ENCODE measurements around the gene CTNNA1. TPM values are rescaled to one million over a fixed set of nuclear protein-coding genes. Genes with fewer than 3 reads are reported as not detected.

Gene CTNNA1
- polyA plus RNA-seq, 3 donors = 56.6 to 84.5 (median 66.2) TPM

- Mint-ChIP-seq H3K9me3 (peaks cover 0 to 4% (median 2%) of the 10 kb centered on the region in 7 donors), H3K4me3 (no peak overlapping the region), H3K4me1 (peaks cover 2% of the 10 kb centered on the region), H3K36me3 (peaks cover 4 to 25% of the 10 kb centered on the region in 2 donors), H3K27ac (peak overlapping the region in 2 of 7 donors; percentile 18 to 31), H3K27me3 (ENCODE audit: low read depth in 3 of 3) (no peaks in the 10 kb centered on the region)
- no peak overlapping the region for H2AFZ ChIP-seq (ENCODE audit: insufficient read depth, low read depth, low read length, poor library complexity, severe bottlenecking)
- H3K79me2 ChIP-seq (ENCODE audit: insufficient read depth, low read length) = no peaks in the 10 kb centered on the region
- no peak for TF ChIP-seq CTCF (IDR thresholded peaks at IDR 0.05)
- H3K4me1 ChIP-seq (ENCODE audit: control insufficient read depth in 1 of 2, insufficient read depth in 2 of 2, low read length in 2 of 2) = no peaks in the 10 kb centered on the region
- H3K36me3 ChIP-seq (replicated peaks in 1 of 2; ENCODE audit: control insufficient read depth in 1 of 2, insufficient read depth in 2 of 2, low read length in 2 of 2) = no peaks in the 10 kb centered on the region
- no peaks in the 10 kb centered on the region for H4K20me1 ChIP-seq (ENCODE audit: insufficient read depth, low read length)
- H3K4me3 ChIP-seq (replicated peaks in 1 of 3; ENCODE audit: low read depth in 2 of 3, low read length in 3 of 3) = no peak overlapping the region
- no peak overlapping the region for H3K4me2 ChIP-seq (replicated peaks; ENCODE audit: extremely low read depth, low read length, poor library complexity, severe bottlenecking)
- H3K27ac ChIP-seq (ENCODE audit: low read depth in 1 of 2, low read length in 2 of 2) = no peak overlapping the region
- intact Hi-C loops (cut with micrococcal nuclease) = no loop called here
- H3K9ac ChIP-seq (ENCODE audit: insufficient read depth, low read length, poor library complexity, severe bottlenecking) = no peak overlapping the region
- DNase-seq = no peak
- H3K9me3 ChIP-seq (replicated peaks in 1 of 2; ENCODE audit: control insufficient read depth in 1 of 2, insufficient read depth in 1 of 2, low read length in 2 of 2) = no peaks in the 10 kb centered on the region
- no peaks in the 10 kb centered on the region for H3K27me3 ChIP-seq (ENCODE audit: control insufficient read depth in 2 of 2, insufficient read depth in 2 of 2, low read length in 2 of 2)
- 95% methylated on average over 6 of the region's 10 CpGs for WGBS (ENCODE audit: insufficient coverage)
These were observed 214.7 kb downstream of the CTNNA1 start for GRCh38 chr5:138967791-138968448.

- Histone ChIP-seq H3K4me3 (replicated peaks in 1 of 3; ENCODE audit: low read depth in 2 of 3, low read length in 3 of 3) (no peak overlapping the region), H3K79me2 (ENCODE audit: insufficient read depth, low read length) (no peaks in the 10 kb centered on the region), H4K20me1 (ENCODE audit: insufficient read depth, low read length) (no peaks in the 10 kb centered on the region), H3K9me3 (replicated peaks in 1 of 2; ENCODE audit: control insufficient read depth in 1 of 2, insufficient read depth in 1 of 2, low read length in 2 of 2) (no peaks in the 10 kb centered on the region), H2AFZ (ENCODE audit: insufficient read depth, low read depth, low read length, poor library complexity, severe bottlenecking) (no peak overlapping the region), H3K9ac (ENCODE audit: insufficient read depth, low read length, poor library complexity, severe bottlenecking) (no peak overlapping the region), H3K27me3 (ENCODE audit: control insufficient read depth in 2 of 2, insufficient read depth in 2 of 2, low read length in 2 of 2) (no peaks in the 10 kb centered on the region), H3K27ac (ENCODE audit: low read depth in 1 of 2, low read length in 2 of 2) (no peak overlapping the region), H3K4me1 (ENCODE audit: control insufficient read depth in 1 of 2, insufficient read depth in 2 of 2, low read length in 2 of 2) (no peaks in the 10 kb centered on the region), H3K4me2 (replicated peaks; ENCODE audit: extremely low read depth, low read length, poor library complexity, severe bottlenecking) (no peak overlapping the region), H3K36me3 (replicated peaks in 1 of 2; ENCODE audit: control insufficient read depth in 1 of 2, insufficient read depth in 2 of 2, low read length in 2 of 2) (no peaks in the 10 kb centered on the region)
- intact Hi-C loops (cut with micrococcal nuclease) = no loop called here
- Mint-ChIP-seq H3K27ac (no peak overlapping the region), H3K27me3 (ENCODE audit: low read depth in 3 of 3) (no peaks in the 10 kb centered on the region), H3K9me3 (peaks cover 0 to 4% (median 2%) of the 10 kb centered on the region in 7 donors), H3K4me3 (no peak overlapping the region), H3K4me1 (peaks cover 2% of the 10 kb centered on the region), H3K36me3 (peaks cover 4 to 23% of the 10 kb centered on the region in 2 donors)
- no peak for DNase-seq
- no peak for TF ChIP-seq CTCF (IDR thresholded peaks at IDR 0.05)
- WGBS (ENCODE audit: insufficient coverage) = 100% methylated on average over 4 of the region's 4 CpGs
These were observed 215.4 kb downstream of the CTNNA1 start for GRCh38 chr5:138968601-138969000.

Data from CD14-positive monocyte (primary cell).